ENCODE measurements around the gene MGAT4B. TPM values are rescaled to one million over a fixed set of nuclear protein-coding genes. Genes with fewer than 3 reads are reported as not detected.

MGAT4B gene
- total and polyA plus RNA-seq, 2 of the 13 experiments (the other 11 are each of a cell fraction or from before 2014, with no cell fraction given): 93.5 to 130 TPM

- TF ChIP-seq EP300 (IDR thresholded peaks at IDR 0.05; ENCODE audit: low read depth in 2 of 2, low read length in 2 of 2) (peak in 1 of 2 experiments; percentile 56; a peak in 2 of 4 replicates), EP300 (CRISPR knock-in tag; IDR thresholded peaks at IDR 0.05; ENCODE audit: borderline replicate concordance) (no peak; the same call in 1 of the 2 replicates), FOXP4 (CRISPR knock-in tag; IDR thresholded peaks at IDR 0.05) (peak; percentile 71), PATZ1 (CRISPR knock-in tag; IDR thresholded peaks at IDR 0.05) (0 out of 2 replicates have a peak, but pooled peaks have one; percentile 28), ZNF367 (CRISPR knock-in tag; IDR thresholded peaks at IDR 0.05; ENCODE audit: borderline replicate concordance) (no peak), MBD4 (IDR thresholded peaks at IDR 0.05; ENCODE audit: borderline replicate concordance, low read length) (peak; percentile 72; the same call in 1 of the 2 replicates), GABPA (IDR thresholded peaks at IDR 0.05; ENCODE audit: low read depth, low read length) (no peak), GABPA (CRISPR knock-in tag; IDR thresholded peaks at IDR 0.05; ENCODE audit: low read depth) (peak; percentile 51), ZNF614 (CRISPR knock-in tag; IDR thresholded peaks at IDR 0.05; ENCODE audit: borderline replicate concordance) (0 out of 2 replicates have a peak, but pooled peaks have one; percentile 78), ZNF24 (IDR thresholded peaks at IDR 0.05) (no peak), REPIN1 (CRISPR knock-in tag; IDR thresholded peaks at IDR 0.05; ENCODE audit: borderline replicate concordance, low read depth) (peak; percentile 60; the same call in 1 of the 2 replicates), SAP130 (CRISPR knock-in tag; IDR thresholded peaks at IDR 0.05; ENCODE audit: low read depth) (peak; percentile 84), BORCS8-MEF2B (CRISPR knock-in tag; IDR thresholded peaks at IDR 0.05) (no peak), ZNF30 (CRISPR knock-in tag; IDR thresholded peaks at IDR 0.05) (no peak), HDAC2 (CRISPR knock-in tag; IDR thresholded peaks at IDR 0.05) (peak; percentile 58; the same call in 1 of the 2 replicates), TBX2 (CRISPR knock-in tag; IDR thresholded peaks at IDR 0.05; ENCODE audit: borderline replicate concordance) (peak; percentile 79), PHF5A (CRISPR knock-in tag; IDR thresholded peaks at IDR 0.05; ENCODE audit: low read depth, unreplicated experiment) (peak; percentile 87), ZNF710 (CRISPR knock-in tag; IDR thresholded peaks at IDR 0.05; ENCODE audit: borderline replicate concordance) (peak; percentile 92; the same call in 1 of the 2 replicates), MAFF (IDR thresholded peaks at IDR 0.05; ENCODE audit: low read depth, low read length) (0 out of 2 replicates have a peak, but pooled peaks have one; percentile 6), PHF21A (CRISPR knock-in tag; IDR thresholded peaks at IDR 0.05) (peak; percentile 86; the same call in 1 of the 2 replicates), THAP9 (CRISPR knock-in tag; IDR thresholded peaks at IDR 0.05; ENCODE audit: borderline replicate concordance) (no peak), KDM3A (CRISPR knock-in tag; IDR thresholded peaks at IDR 0.05; ENCODE audit: low read depth) (no peak), POLR2G (IDR thresholded peaks at IDR 0.05; ENCODE audit: low read depth, low read length) (no peak)
Observed at GRCh38 chr5:179755022-179755421, 51.6 kb downstream of the MGAT4B start (continued).

All from HepG2 (cell line).